GM19099 (cell line): Measurements from ENCODE around the gene ULBP3.

Source experiments
- POLR2A ChIP-seq: IDR thresholded peaks from 3 replicates; pipeline ENCODE4 v1.6.1; 2011; ENCODE audit warnings: low read depth; ENCODE audit not compliant: insufficient read length; ENCODE audit errors: extremely low read depth

ULBP3 gene

GRCh38 chr6:150087336-150087735 lies 18.4 kb upstream of the ULBP3 start:
- TF ChIP-seq POLR2A = no peak

DNA sequence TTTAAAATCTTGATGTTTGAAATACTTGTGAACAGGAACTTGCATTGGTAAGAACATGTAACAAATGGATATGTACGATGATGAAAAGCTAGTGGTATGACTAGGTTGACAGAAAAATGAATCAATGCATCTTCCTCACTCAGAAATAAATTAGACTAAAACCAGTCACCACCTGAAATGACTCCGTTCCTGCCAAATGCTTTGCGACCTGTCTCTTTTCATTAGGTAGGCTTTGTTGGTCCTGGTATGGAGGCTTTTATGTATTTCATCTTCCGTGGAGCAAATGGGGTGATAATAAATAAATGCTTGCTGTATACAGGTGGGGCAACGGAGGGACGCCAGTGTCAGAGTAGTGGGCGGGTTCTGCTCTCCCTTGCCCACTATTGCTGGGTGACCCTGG lies 17.1 kb upstream of the ULBP3 start:
- no peak for TF ChIP-seq POLR2A

DNA sequence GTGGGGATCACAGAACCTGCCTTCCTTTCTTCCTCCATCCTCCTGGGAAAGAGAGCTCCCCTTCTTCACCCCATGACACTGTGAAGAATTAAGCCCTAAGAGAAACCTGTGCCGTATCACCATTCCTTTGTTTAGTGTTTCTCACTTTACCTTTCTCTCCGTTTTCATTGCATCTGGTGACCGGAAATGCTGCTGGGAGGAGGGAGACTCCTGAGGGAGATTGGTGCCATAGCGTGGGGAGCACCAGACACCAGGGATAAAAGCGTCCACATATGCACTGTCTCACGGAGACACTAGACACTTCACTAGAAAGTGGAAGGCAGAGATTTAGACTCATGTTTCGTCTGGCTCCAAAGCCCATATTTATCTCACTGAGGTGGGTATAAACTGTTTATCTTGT lies 15.5 kb upstream of the ULBP3 start:
- TF ChIP-seq POLR2A = no peak

DNA sequence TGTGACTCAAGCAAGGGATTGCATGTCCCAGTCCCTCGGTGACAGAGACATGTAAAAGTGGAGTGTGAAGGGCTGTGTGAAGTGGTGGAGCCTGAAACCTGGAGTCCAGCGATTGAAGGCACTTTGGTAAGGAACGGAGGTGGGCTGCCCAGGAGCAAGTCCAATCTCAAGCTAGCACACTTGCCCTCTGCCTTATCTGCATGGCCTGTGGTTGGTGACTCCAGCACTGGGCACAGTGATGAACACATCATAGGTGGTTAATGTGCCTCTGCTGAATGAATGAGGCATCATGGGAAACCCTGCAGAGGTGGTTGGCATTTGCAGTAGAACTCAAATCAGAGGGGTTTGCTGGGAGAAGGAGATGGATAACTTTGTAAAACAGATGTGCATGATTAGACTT lies 14.9 kb upstream of the ULBP3 start:
- no peak for TF ChIP-seq POLR2A

DNA sequence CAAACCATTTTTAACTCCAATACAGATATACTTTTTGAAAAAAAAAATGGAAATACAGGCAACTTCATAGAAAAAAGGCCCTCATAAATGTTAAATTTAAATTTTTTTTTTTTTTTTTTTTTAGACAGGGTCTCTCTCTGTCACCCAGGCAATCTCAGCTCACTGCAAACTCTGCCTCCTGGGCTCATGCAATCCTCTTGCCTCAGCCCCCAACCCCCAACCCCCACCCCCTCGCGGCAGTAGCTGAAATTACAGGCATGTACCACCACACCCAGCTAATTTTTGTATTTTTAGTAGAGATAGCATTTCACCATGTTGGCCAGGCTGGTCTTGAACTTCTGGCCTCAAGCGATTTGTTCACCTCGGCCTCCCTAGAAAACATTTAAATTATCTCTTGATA lies 12.8 kb upstream of the ULBP3 start:
- no peak for TF ChIP-seq POLR2A

- TF ChIP-seq POLR2A = no peak
Observed at GRCh38 chr6:150079604-150080003, 10.7 kb upstream of the ULBP3 start.

DNA sequence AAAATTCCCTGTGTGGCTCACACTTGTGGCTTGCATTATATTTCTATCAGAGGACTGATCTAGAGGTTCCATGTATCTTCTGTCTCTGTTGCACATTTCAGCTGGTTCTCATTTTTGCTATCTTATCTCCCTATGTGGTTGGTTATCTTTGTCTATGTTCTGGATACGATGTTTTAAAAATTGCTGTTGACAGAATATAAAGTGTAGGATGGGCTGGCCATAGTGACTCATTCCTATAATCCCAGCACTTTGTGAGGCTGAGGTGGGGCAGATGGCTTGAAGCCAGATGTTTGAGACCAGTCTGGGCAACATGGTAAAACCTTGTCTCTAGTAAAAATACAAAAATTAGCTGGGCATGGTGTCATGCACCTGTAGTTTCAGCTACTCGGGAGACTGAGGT lies 9.9 kb upstream of the ULBP3 start:
- no peak for TF ChIP-seq POLR2A

- no peak for TF ChIP-seq POLR2A
Observed at GRCh38 chr6:150076196-150076893, 7.4 kb upstream of the ULBP3 start.

DNA sequence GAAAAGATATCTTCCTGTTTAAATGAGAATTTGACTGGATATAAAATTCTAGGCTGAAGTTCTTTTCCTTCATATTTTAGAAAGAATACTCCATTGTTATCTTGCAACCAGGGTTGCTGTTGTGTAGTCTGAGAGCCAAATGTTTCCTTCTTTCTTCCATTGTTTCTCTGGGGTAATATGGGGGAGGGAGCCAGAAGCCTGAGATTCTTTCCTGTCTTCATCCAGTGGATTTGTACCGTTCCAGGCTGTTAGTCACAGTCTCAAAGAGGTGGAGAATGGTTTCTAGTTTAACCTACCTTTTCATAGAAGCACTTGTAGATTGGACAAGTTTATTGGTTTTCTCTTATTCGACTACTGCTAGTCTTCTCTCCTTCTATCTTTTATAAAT lies 6.1 kb upstream of the ULBP3 start:
- no peak for TF ChIP-seq POLR2A

DNA sequence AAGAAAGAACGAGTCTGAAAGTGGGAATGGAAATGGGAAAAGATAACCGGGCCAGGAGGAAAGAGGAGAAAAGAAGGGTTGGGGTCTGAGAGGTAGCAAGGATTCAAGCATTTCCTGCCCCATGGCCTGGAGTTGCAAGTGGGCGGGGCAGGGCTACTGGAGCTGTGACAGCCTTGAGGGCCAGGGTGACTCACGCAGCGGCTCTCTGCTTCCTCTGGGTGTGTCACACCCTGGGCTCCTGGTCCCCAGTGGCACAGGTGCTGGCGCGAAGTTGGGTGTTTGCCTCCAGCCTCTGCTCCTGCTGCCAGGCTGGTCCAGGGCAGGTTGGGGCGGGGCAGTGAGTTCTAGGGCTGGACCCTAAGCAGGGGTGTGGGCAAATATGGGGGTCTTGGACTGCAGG lies 3.3 kb upstream of the ULBP3 start:
- TF ChIP-seq POLR2A = no peak

- no peak for TF ChIP-seq POLR2A
Observed at GRCh38 chr6:150070236-150070818, 1.4 kb upstream of the ULBP3 start.

DNA sequence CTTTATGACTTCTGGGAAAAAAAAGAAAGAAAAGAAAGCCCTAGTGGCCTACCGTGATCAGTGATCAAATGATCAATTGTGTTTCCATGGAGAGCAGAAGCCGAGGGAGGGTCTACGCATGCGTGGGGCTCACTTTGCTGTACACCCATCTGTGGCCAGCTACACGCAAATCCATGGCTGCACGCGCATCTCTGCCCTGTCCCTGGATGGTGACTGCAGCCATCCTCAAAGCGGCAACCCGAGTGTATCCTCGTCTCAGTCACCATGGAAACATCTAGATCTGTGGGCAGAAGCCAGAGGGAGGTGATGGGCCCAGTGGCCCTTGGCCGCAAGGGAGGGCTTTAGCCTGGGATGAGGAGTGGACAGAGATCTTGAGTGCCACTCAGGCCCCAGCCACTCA lies 785 bp upstream of the ULBP3 start:
- no peak for TF ChIP-seq POLR2A

GRCh38 chr6:150068151-150068550 lies 770 bp downstream of the ULBP3 start:
- no peak for TF ChIP-seq POLR2A

GRCh38 chr6:150065083-150065482 lies 3.8 kb downstream of the ULBP3 start:
- TF ChIP-seq POLR2A = no peak

GRCh38 chr6:150063640-150064039 lies 5.3 kb downstream of the ULBP3 start:
- no peak for TF ChIP-seq POLR2A

- TF ChIP-seq POLR2A = no peak
Observed at GRCh38 chr6:150058986-150059385, 9.9 kb downstream of the ULBP3 start.
